Fibroblast of skin of right biceps (primary cell): Measurements from ENCODE around the gene LMTK3.

Source experiments
- DNase-seq: peaks from one replicate; pipeline ENCODE4 v3.0.0-alpha.2; 2013

LMTK3 gene, protein sequence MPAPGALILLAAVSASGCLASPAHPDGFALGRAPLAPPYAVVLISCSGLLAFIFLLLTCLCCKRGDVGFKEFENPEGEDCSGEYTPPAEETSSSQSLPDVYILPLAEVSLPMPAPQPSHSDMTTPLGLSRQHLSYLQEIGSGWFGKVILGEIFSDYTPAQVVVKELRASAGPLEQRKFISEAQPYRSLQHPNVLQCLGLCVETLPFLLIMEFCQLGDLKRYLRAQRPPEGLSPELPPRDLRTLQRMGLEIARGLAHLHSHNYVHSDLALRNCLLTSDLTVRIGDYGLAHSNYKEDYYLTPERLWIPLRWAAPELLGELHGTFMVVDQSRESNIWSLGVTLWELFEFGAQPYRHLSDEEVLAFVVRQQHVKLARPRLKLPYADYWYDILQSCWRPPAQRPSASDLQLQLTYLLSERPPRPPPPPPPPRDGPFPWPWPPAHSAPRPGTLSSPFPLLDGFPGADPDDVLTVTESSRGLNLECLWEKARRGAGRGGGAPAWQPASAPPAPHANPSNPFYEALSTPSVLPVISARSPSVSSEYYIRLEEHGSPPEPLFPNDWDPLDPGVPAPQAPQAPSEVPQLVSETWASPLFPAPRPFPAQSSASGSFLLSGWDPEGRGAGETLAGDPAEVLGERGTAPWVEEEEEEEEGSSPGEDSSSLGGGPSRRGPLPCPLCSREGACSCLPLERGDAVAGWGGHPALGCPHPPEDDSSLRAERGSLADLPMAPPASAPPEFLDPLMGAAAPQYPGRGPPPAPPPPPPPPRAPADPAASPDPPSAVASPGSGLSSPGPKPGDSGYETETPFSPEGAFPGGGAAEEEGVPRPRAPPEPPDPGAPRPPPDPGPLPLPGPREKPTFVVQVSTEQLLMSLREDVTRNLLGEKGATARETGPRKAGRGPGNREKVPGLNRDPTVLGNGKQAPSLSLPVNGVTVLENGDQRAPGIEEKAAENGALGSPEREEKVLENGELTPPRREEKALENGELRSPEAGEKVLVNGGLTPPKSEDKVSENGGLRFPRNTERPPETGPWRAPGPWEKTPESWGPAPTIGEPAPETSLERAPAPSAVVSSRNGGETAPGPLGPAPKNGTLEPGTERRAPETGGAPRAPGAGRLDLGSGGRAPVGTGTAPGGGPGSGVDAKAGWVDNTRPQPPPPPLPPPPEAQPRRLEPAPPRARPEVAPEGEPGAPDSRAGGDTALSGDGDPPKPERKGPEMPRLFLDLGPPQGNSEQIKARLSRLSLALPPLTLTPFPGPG (N-terminal part only)

GRCh38 chr19:48511800-48512503, at the start of gene LMTK3:
LMTK3 (minus strand) TSS chr19:48511835; CDS start chr19:48511576, 259 bp downstream.
- DNase-seq = peak; percentile 68

DNA sequence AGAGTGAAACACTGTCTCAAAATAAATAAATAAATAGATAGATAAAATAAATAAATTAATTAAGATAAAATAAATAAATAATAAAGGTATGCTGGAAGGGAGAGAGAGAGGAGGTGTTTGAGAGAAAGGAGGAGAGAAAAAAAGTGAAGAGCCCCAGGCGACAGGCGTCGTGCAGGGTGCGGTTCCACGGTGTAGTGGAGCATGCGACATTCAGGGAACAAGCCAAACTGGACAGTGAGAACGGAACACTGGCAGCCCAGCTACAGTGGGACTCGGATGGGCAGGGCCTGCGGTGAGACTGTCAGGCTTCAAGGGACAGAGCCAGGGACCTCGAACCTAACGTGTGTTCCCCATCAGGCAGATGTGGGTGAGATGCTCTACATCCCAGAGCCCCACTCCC, 49.8 kb upstream of the LMTK3 start:
- no peak for DNase-seq

GRCh38 chr19:48560095-48560530, 48.5 kb upstream of the LMTK3 start:
- peak; percentile 17 for DNase-seq

GRCh38 chr19:48558018-48558684, 46.5 kb upstream of the LMTK3 start:
- DNase-seq = peak; percentile 57

DNA sequence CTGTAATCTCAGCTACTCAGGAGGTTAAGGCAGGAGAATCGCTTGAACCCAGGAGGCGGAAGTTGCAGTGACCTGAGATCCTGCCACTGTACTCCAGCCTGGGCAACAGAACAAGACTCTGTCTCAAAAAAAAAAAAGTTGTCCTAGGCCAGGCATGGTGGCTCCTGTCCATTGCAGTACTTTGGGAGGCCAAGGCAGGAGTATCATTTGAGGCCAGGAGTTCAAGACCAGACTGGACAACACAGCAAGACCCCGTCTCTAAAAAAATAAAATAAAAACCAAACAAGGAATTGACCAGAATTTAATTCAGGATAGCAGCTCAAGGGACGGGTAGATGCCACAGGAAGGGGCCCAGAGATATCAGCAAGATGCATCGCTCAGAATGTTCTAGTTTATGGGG, 45.2 kb upstream of the LMTK3 start:
- no peak for DNase-seq

DNA sequence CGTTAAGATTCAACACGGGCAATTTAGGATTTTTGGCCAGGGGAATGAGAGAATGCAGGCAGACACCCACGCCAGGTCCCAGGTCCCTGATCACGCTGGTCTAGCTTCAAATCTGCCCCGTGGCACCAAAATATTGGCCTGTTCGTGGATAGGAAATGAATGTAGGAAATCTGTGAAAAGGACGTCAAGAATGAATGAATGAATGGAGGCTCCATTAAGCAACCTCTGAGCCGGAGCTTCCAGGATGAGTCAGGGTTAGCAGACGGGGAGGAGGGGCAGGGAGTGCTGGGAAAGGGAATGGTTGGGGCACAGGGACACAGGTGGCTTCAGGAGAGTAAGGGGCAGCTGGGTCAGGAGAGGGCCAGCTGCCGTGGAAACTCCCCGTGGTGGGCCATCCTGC, 44.5 kb upstream of the LMTK3 start:
- DNase-seq = peak; percentile 49

- peak; percentile 30 for DNase-seq
These were observed 42.9 kb upstream of the LMTK3 start for GRCh38 chr19:48554385-48555091.

DNA sequence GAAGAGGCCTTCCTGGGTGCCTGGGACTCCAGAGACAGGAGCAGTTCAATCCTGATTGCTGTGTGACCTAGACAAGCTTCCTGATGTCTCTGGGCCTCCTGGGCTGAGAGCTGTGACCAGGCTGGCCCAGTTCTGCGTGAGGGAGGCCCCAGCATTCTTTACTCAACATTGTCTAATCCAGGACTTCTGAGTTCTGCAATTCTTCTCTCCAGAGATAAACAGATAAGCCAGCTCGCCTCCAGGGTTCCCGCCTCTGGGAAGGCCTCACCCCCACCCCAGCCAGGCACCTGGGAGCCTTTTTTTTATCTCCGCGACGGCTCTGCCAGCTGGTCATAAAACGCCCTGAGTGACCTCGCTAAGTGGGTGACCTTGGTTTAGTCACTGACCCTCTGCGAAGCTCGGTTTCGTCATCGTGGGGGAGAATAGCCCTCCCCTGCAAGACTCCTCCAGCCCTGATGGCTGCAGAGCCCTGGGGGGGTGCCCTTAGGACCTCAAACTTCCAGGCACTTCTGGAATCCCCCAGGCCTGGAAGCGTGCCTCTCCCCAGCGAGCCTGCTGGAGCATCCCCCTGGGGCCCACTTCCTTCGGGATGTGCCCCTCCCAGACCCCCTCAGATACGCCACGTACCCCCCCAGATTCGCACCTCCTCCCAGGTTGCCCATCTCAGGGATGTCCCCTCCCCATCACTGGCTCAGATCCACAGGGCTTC, 42.2 kb upstream of the LMTK3 start:
- DNase-seq = peak; percentile 55

GRCh38 chr19:48552406-48553322, 41.0 kb upstream of the LMTK3 start:
- DNase-seq = no peak

DNA sequence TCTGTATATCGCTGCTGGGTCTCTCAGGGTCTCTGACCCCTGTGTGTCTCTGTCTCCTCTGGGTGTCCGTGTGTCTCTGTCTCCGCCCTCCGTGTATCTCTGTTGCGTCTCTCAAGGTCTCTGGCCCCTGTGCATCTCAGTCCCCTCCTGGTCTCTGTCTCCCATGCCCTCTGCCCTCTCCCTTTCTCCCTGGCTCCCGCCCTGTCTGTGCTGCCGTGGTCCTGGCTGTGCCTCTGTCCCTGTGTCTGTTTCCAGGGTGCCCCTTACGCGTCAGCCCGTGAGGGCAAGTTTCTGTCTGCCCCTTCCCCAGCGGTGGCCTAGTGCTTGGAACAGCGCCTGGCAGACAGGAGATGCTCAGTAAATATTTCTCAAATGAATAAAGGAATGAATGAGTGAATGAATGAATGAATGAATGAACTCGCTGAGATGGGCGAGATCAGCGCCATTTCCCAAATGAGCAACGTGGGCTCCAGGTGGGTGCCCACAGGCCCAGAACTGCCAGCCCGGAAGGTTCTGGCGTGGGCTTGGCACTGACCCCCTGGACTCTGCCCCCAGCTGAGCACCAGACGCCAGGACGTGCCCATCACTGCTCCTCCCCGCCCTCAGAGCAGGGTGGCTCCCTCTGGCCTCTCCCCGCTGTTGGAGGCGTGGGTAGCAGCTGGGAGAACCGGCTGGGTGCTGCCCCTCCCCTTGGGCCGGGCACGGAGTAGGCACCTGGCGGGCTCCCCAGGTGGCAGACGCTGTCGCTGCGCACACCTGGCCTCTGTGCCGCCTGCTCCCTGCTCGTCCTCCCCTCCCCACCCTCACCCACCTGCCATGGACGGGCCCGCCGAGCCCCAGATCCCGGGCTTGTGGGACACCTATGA, 40.0 kb upstream of the LMTK3 start, which contains the start of gene SULT2B1:
TSS of gene SULT2B1 (plus strand) at position 736 of the 866 bp plus-strand sequence. CDS start at position 817, 81 bp downstream.
- no peak for DNase-seq

DNA sequence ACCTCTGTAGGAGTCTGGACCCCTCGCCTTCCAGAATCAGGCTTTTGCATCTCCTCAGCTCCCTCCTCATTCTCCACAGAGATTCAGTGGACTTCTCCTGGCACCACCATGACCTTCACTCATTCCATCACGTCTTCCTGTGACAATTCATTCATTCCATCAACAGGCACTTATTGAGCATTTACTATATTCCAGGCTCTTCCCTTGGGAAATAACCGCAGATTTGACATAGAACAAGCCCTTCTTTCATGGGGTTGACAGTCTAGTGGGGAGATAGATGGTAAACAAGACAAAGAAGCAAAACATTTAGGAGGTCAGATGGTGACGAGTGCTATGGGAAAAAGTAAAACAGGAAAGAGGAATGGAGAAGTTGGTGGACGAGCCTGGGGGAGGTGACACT, 37.7 kb upstream of the LMTK3 start:
- no peak for DNase-seq

DNA sequence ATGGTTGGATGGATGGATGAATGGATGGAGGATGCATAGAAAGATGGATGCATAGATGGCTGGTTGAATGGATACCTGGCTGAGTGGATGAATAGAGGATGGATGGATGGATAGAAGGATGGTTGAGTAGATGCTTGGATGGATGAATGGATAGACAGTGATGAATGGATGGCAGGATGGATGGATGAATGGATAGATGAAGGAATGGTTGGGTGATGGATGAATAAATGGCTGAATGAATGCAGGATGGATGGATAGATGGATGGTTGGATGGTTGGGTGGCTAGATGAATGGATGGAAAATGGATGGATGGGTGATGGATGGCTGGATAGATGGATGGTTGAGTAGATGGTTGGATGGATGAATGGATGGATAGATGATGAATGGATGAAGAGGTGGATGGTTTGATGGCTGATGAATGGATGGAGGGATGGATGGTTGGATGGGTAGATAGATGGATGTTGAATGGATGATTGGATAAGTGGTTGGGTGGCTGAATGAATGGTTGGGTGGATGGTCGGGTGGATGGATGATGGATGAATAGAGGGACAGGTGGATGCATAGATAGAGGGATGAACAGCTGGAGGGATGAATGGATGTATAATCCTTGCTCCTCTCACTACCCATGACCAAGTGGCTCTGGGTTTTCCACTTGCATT, 36.7 kb upstream of the LMTK3 start:
- no peak for DNase-seq

DNA sequence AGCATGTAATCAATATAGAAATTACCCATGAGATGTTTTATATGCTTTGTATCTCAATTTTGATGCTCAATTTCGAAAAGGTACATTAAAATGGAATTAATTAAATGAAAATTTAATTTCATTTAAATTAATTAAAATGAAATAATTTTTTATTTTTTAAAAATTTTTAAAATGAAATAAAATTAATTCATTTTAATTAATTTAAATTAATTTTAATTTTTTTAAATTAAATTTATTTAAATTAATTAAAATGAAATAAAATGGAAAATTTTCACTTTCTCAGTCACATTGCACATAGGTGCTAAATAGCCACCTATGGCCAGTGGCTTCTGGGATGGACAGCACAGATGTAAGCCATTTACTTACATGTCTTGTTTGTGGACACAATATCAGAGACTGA, 36.1 kb upstream of the LMTK3 start:
- DNase-seq = no peak

- no peak for DNase-seq
These were observed 33.5 kb upstream of the LMTK3 start for GRCh38 chr19:48544856-48545750.

- DNase-seq = peak; percentile 43
These were observed 31.6 kb upstream of the LMTK3 start for GRCh38 chr19:48543121-48543710.

GRCh38 chr19:48541813-48542212, 30.2 kb upstream of the LMTK3 start:
- DNase-seq = no peak
